Mucosa of descending colon (tissue), 3 donors: Measurements from ENCODE around the gene STRN4. TPM values are rescaled to one million over a fixed set of nuclear protein-coding genes. Genes with fewer than 3 reads are reported as not detected.
"Not testable (repeated sequence)": the region's sequence is repeated elsewhere in the genome, so short reads cannot be mapped to it uniquely, and the experiment has no call there.

Experiments
- ATAC-seq: fragments of 200-7000 bp; cut with Tn5 transposase; one replicate; pipeline ENCODE4 v1.9.1; 2020; ENCODE audit warnings: mild to moderate bottlenecking, moderate library complexity
- DNase-seq, 3 donors: peaks; one replicate each; pipeline ENCODE4 v3.0.0-alpha.2; 2020
- H3K36me3 ChIP-seq: fragments of 200-600 bp; one replicate; pipeline ENCODE4 v1.8.0; 2021; ENCODE audit warnings: low read depth, mild to moderate bottlenecking
- H3K4me1 ChIP-seq: fragments of 200-600 bp; one replicate; pipeline ENCODE4 v1.8.0; 2021; ENCODE audit warnings: low read depth, mild to moderate bottlenecking
- H3K4me3 ChIP-seq: fragments of 200-600 bp; one replicate; pipeline ENCODE4 v1.8.0; 2021; ENCODE audit warnings: mild to moderate bottlenecking
- H3K9me3 ChIP-seq: fragments of 200-600 bp; one replicate; pipeline ENCODE4 v1.8.0; 2021; ENCODE audit warnings: mild to moderate bottlenecking
- CTCF ChIP-seq: fragments of 200-600 bp; IDR thresholded peaks from one replicate; pipeline ENCODE4 v1.8.0; 2022; ENCODE audit warnings: antibody characterized with exemption, mild to moderate bottlenecking
- intact Hi-C, 2 donors: fragments of 100-400 bp; cut with DNase I in 1 of 2; cut with micrococcal nuclease in 1 of 2; formaldehyde crosslinking; loops; one replicate each; pipeline versions ENCODE4 v1.11.0 to v1.11.1; 2022; cut with DNase I, micrococcal nuclease
- total RNA-seq, 3 donors: library from RNA; stranded (reverse); fragmentation: NEBNext Ultra II Directional in 2 of 3; extraction: Animal tissue kit (Norgen Biotek cat#: 25700) in 2 of 3; gene quantifications; one replicate each; pipeline versions ENCODE4 v1.2.1 to v1.2.4, GENCODE V29; 2021 to 2023
- donor health status: DM: no; HTN: no; CAD: no; lungs with moderate emphysema.
- donor health status: DM: no; HTN: no; CAD: no.
- donor health status: DM: no; HTN: yes; CAD: no.

STRN4 gene
- total RNA-seq, 3 donors from 2014 or later, result 68.3 to 79.2 (median 73.7) TPM

GRCh38 chr19:46766569-46767317 lies 20.5 kb upstream of the STRN4 start:
- peaks cover 32% of the 10 kb centered on the region for H3K4me1 ChIP-seq
- ATAC-seq (no peak), DNase-seq (peak; percentile 58 to 64 (median 62))
- no peak overlapping the region for H3K4me3 ChIP-seq
- H3K9me3 ChIP-seq, result no peaks in the 10 kb centered on the region
- TF ChIP-seq CTCF, result peak; percentile 58
- intact Hi-C loops, result loop anchor here in 1 of 2 donors (5.0 kb wide), 1 partner anchor 71 kb away; no protein-coding TSS in a partner anchor
- no peaks in the 10 kb centered on the region for H3K36me3 ChIP-seq

GRCh38 chr19:46764817-46765291 lies 18.6 kb upstream of the STRN4 start:
- Histone ChIP-seq H3K36me3 (no peaks in the 10 kb centered on the region), H3K4me3 (no peak overlapping the region), H3K4me1 (peaks cover 25% of the 10 kb centered on the region), H3K9me3 (no peaks in the 10 kb centered on the region)
- ATAC-seq (peak; percentile 93), DNase-seq (peak; percentile 74 to 81 (median 79))
- intact Hi-C loops, result loop anchor here in 1 of 2 donors (5.0 kb wide), 1 partner anchor 72 kb away; no protein-coding TSS in a partner anchor
- TF ChIP-seq CTCF, result no peak

GRCh38 chr19:46762245-46762890 lies 16.1 kb upstream of the STRN4 start:
- Histone ChIP-seq H3K36me3 (no peaks in the 10 kb centered on the region), H3K4me3 (no peak overlapping the region), H3K4me1 (peaks cover 12% of the 10 kb centered on the region), H3K9me3 (no peaks in the 10 kb centered on the region)
- ATAC-seq, result no peak
- TF ChIP-seq CTCF, result no peak
- intact Hi-C loops, result no loop called here
- no peak for DNase-seq

GRCh38 chr19:46761418-46761831 lies 15.2 kb upstream of the STRN4 start:
- peaks cover 10% of the 10 kb centered on the region for H3K4me1 ChIP-seq
- H3K9me3 ChIP-seq, result no peaks in the 10 kb centered on the region
- intact Hi-C loops, result no loop called here
- no peak for TF ChIP-seq CTCF
- H3K36me3 ChIP-seq, result no peaks in the 10 kb centered on the region
- no peak overlapping the region for H3K4me3 ChIP-seq
- DNase-seq (no peak), ATAC-seq (no peak)

- peaks cover 10% of the 10 kb centered on the region for H3K4me1 ChIP-seq
- intact Hi-C loops, DNase-seq: not testable (repeated sequence)
Observed at GRCh38 chr19:46760897-46761296, 14.6 kb upstream of the STRN4 start.

GRCh38 chr19:46760363-46760762 lies 14.1 kb upstream of the STRN4 start:
- peak in 1 of 3 donors; percentile 26 for DNase-seq
- TF ChIP-seq CTCF, result no peak
- peaks cover 10% of the 10 kb centered on the region for H3K4me1 ChIP-seq
- H3K9me3 ChIP-seq, result no peaks in the 10 kb centered on the region
- no peak overlapping the region for H3K4me3 ChIP-seq
- intact Hi-C loops, result no loop called here
- no peak for ATAC-seq
- H3K36me3 ChIP-seq, result no peaks in the 10 kb centered on the region

More at GRCh38 chr19:46760897-46761296, 14.6 kb upstream of the STRN4 start:
- H3K9me3 ChIP-seq, H3K36me3 ChIP-seq, H3K4me3 ChIP-seq, ATAC-seq: not testable (repeated sequence)
